CD8-positive, alpha-beta memory T cell (primary cell): ENCODE data around the gene HSD17B2. TPM values are rescaled to one million over a fixed set of nuclear protein-coding genes. Genes with fewer than 3 reads are reported as not detected.
A peak's percentile ranks its signal among the peaks of the same experiment; 100 is the strongest.

ENCODE experiments used
- CTCF ChIA-PET: fragments of 350-600 bp; sonication (Branson Sonifier 250); formaldehyde crosslinking; loops from one replicate; lab custom pipeline; 2021; ENCODE audit warnings: antibody characterized with exemption; lab: Charles Lee
- POLR2A ChIA-PET: fragments of 350-600 bp; sonication (Branson Sonifier 250); formaldehyde crosslinking; loops from one replicate; lab custom pipeline; 2021; ENCODE audit warnings: antibody characterized with exemption; lab: Charles Lee
- DNase-seq, 5 donors: peaks; one replicate each; pipeline versions ENCODE4 v3.0.0 to v3.0.0-alpha.2; 2020 to 2022; ENCODE audit warnings: mixed read lengths in 1 of 5
- H3K27ac ChIP-seq: one replicate; pipeline ENCODE4 v1.7.0; 2013; ENCODE audit warnings: low read depth, mild to moderate bottlenecking, low read length, moderate library complexity
- H3K27me3 ChIP-seq: 2 replicates; pipeline ENCODE4 v1.7.0; 2013; ENCODE audit warnings: low read length, mild to moderate bottlenecking; ENCODE audit not compliant: insufficient read depth, poor library complexity, severe bottlenecking
- H3K36me3 ChIP-seq: 2 replicates; pipeline ENCODE4 v1.7.0; 2013; ENCODE audit warnings: mild to moderate bottlenecking, low read length, moderate library complexity; ENCODE audit not compliant: insufficient read depth
- H3K4me1 ChIP-seq: 2 replicates; pipeline ENCODE4 v1.7.0; 2013; ENCODE audit warnings: mild to moderate bottlenecking, low read length, moderate library complexity; ENCODE audit not compliant: insufficient read depth
- H3K4me3 ChIP-seq: 2 replicates; pipeline ENCODE4 v1.7.0; 2013; ENCODE audit warnings: mild to moderate bottlenecking, low read length
- H3K9me3 ChIP-seq: 2 replicates; pipeline ENCODE4 v1.7.0; 2013; ENCODE audit warnings: mild to moderate bottlenecking, low read length
- H3K27ac Mint-ChIP-seq, 8 donors: one replicate each; pipeline ENCODE4 v1.8.0; 2020 to 2021; ENCODE audit warnings: mixed read lengths in 8 of 8, mild to moderate bottlenecking in 6 of 8, inconsistent platforms in 3 of 8, moderate library complexity in 3 of 8
- H3K27me3 Mint-ChIP-seq, 2 donors: one replicate each; pipeline ENCODE4 v1.8.0; 2020 to 2021; ENCODE audit warnings: mixed read lengths in 2 of 2, mild to moderate bottlenecking in 1 of 2, moderate library complexity in 1 of 2
- H3K36me3 Mint-ChIP-seq, 3 donors: one replicate each; pipeline ENCODE4 v1.8.0; 2020 to 2021; ENCODE audit warnings: mixed read lengths in 3 of 3, inconsistent platforms in 1 of 3, mild to moderate bottlenecking in 1 of 3
- H3K4me1 Mint-ChIP-seq, 3 donors: one replicate each; pipeline ENCODE4 v1.8.0; 2020 to 2021; ENCODE audit warnings: mixed read lengths in 3 of 3, inconsistent platforms in 1 of 3, mild to moderate bottlenecking in 1 of 3
- H3K4me3 Mint-ChIP-seq, 7 donors: one replicate each; pipeline ENCODE4 v1.8.0; 2020 to 2021; ENCODE audit warnings: mixed read lengths in 7 of 7, mild to moderate bottlenecking in 6 of 7, moderate library complexity in 4 of 7, inconsistent platforms in 2 of 7
- H3K9me3 Mint-ChIP-seq, 5 donors: one replicate each; pipeline ENCODE4 v1.8.0; 2020 to 2022; ENCODE audit warnings: mixed read lengths in 5 of 5, mild to moderate bottlenecking in 3 of 5, moderate library complexity in 2 of 5, inconsistent platforms in 1 of 5
- polyA plus RNA-seq: library from polyadenylated mRNA; unstranded; fragments of 300-500 nt; fragmentation: Illumina TruSeq; gene quantifications from one replicate; pipeline ENCODE4 v1.2.3, GENCODE V29; 2021
- total RNA-seq, 2 experiments: library from RNA; stranded (reverse); gene quantifications; one replicate each; pipeline ENCODE4 v1.2.3, GENCODE V29; 2021

The HSD17B2 gene
- total and polyA plus RNA-seq, 3 experiments from 2014 or later, result 0.03 TPM; not detected in 2

DNA sequence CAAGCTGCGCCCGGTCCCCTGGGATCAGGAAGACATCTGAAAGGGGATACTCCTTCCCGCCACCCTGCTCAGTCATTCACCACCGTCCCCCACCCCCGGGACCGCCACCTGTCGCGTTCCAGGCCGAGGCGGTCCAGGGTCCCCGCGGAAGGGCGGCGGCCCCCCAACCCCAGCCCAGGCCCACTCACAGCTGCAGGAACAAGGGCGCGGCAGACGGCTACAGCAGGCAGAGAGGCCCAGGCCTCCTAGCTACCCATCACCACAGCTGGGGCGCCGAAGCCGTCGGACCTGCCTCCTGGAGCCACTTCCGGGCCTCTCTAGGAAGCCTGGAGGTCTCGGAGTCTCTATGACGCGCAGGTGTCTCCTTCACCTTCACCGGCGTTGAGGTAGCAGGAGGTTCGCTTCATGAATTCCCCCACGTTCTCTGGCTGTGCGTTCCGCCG lies 23.8 kb upstream of the HSD17B2 start, which contains the start of gene SDR42E1:
SDR42E1 (minus strand) TSS at position 272 of the 443 bp plus-strand sequence. CDS start 10,612 bp downstream, outside the sequence.
- peaks cover 8 to 20% (median 16%) of the 10 kb centered on the region in 3 donors for H3K36me3 Mint-ChIP-seq
- peaks cover 10 to 28% of the 10 kb centered on the region in 2 donors for H3K27me3 Mint-ChIP-seq

DNA sequence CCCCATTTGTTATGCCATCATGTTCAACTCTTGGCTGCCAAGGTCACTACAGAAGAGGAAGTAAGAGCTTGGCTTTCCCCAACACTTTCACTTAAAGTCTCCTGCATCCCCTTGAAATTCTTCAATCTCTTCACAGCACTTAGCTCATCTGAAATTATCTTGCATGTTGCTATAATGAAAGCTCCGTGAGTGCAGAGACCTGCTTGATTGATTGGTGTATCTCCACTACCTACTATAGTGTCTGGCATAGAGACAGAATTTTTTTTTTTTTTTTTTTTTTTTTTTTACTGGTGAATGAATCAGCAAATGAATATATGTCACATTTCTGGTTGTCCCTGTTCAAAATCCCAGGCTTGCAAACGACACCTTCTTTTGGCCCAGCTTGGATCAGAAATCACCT lies 21.9 kb upstream of the HSD17B2 start:
- no peak overlapping the region for H3K27ac Mint-ChIP-seq
- H3K27me3 ChIP-seq, result peaks cover 2% of the 10 kb centered on the region
- POLR2A ChIA-PET, result no interaction called here

More for the DNA sequence above, 23.8 kb upstream of the HSD17B2 start, which contains the start of gene SDR42E1:
- peak; percentile 37 to 76 (median 61) for DNase-seq
- Histone ChIP-seq H3K9me3 (no peaks in the 10 kb centered on the region), H3K4me1 (peaks cover 9% of the 10 kb centered on the region), H3K4me3 (peak within 1 kb of the TSS; percentile 61), H3K27ac (no peak within 1 kb of the TSS), H3K36me3 (no peaks in the 10 kb centered on the region), H3K27me3 (no peaks in the 10 kb centered on the region)
- CTCF ChIA-PET, result no interaction called here
- POLR2A ChIA-PET, result no interaction called here
- Mint-ChIP-seq H3K4me3 (peak within 1 kb of the TSS; percentile 85 to 93 (median 90)), H3K27ac (peak within 1 kb of the TSS; percentile 16 to 93 (median 80)), H3K9me3 (peaks cover 0 to 20% (median 17%) of the 10 kb centered on the region in 5 donors), H3K4me1 (peaks cover 17 to 33% (median 19%) of the 10 kb centered on the region in 3 donors)

DNA sequence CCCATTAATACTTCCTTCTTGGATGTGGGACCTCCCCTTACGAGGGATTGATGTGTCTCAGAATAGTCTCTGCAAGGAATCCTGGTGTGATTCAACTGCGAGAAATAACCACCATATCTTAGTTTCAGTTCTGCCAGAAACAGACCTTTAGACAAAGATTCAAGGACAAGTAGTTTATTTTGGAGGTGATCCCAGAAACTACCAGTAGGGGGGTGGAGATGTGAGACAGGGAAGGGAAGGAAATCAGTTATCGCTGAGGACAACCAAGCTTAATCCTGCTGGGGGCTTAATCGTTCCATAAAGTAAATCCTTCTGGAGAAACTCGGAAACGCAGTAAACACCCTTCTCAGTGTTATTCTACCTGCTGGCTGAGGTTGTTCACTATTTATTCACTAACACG lies 18.8 kb upstream of the HSD17B2 start:
- Mint-ChIP-seq H3K4me3 (no peak overlapping the region), H3K36me3 (peaks cover 2 to 8% (median 2%) of the 10 kb centered on the region in 3 donors), H3K9me3 (peaks cover 0 to 8% (median 2%) of the 10 kb centered on the region in 5 donors), H3K27me3 (peaks cover 10 to 64% of the 10 kb centered on the region in 2 donors), H3K27ac (no peak overlapping the region), H3K4me1 (peaks cover 7 to 10% (median 9%) of the 10 kb centered on the region in 3 donors)
- POLR2A ChIA-PET, result no interaction called here
- no peak overlapping the region for H3K4me3 ChIP-seq
- peaks cover 5% of the 10 kb centered on the region for H3K27me3 ChIP-seq
- H3K9me3 ChIP-seq, result no peaks in the 10 kb centered on the region
- H3K27ac ChIP-seq, result no peak overlapping the region
- CTCF ChIA-PET, result no interaction called here
- H3K36me3 ChIP-seq, result no peaks in the 10 kb centered on the region
- no peak for DNase-seq
- no peaks in the 10 kb centered on the region for H3K4me1 ChIP-seq

More for the DNA sequence above, 21.9 kb upstream of the HSD17B2 start:
- Histone ChIP-seq H3K9me3 (no peaks in the 10 kb centered on the region), H3K36me3 (no peaks in the 10 kb centered on the region), H3K4me3 (no peak overlapping the region), H3K4me1 (peaks cover 9% of the 10 kb centered on the region), H3K27ac (no peak overlapping the region)
- peaks cover 6 to 13% (median 10%) of the 10 kb centered on the region in 3 donors for H3K36me3 Mint-ChIP-seq
- peak overlapping the region in 3 of 7 donors; percentile 16 to 89 (median 38) for H3K4me3 Mint-ChIP-seq
- H3K4me1 Mint-ChIP-seq, result peaks cover 17 to 28% (median 18%) of the 10 kb centered on the region in 3 donors
- DNase-seq, result no peak
- peaks cover 0 to 17% (median 16%) of the 10 kb centered on the region in 5 donors for H3K9me3 Mint-ChIP-seq
- peaks cover 10 to 42% of the 10 kb centered on the region in 2 donors for H3K27me3 Mint-ChIP-seq
- CTCF ChIA-PET, result no interaction called here

DNA sequence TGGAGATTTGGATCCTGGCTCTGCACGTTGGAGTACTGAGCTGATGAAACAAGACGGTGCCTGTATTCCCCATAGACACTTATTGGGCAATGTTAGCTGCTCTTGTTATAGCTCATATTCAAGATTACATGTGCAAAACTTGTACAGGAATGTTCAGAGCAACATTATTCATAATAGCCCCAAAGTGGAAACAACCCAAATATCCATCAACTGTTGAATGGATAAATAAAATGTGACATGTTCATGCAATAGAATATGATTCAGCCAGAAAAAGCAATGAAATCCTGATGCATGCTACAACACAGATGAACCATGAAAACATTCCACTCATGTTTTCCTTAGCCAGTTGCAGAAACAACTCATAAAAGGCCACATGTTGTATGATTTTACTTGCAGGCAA lies 18.1 kb upstream of the HSD17B2 start:
- H3K27ac ChIP-seq, result no peak overlapping the region
- H3K27me3 Mint-ChIP-seq, result peaks cover 10 to 62% of the 10 kb centered on the region in 2 donors
- no peaks in the 10 kb centered on the region for H3K4me1 ChIP-seq
- H3K4me3 Mint-ChIP-seq, result no peak overlapping the region
- ChIA-PET POLR2A (no interaction called here), CTCF (no interaction called here)
- no peaks in the 10 kb centered on the region for H3K9me3 ChIP-seq
- no peak overlapping the region for H3K27ac Mint-ChIP-seq
- no peak overlapping the region for H3K4me3 ChIP-seq
- H3K4me1 Mint-ChIP-seq, result peaks cover 2 to 3% (median 3%) of the 10 kb centered on the region in 3 donors
- peaks cover 5% of the 10 kb centered on the region for H3K27me3 ChIP-seq
- peaks cover 0 to 8% (median 0%) of the 10 kb centered on the region in 5 donors for H3K9me3 Mint-ChIP-seq
- DNase-seq, result no peak
- H3K36me3 Mint-ChIP-seq, result peaks cover 0 to 4% (median 0%) of the 10 kb centered on the region in 3 donors
- H3K36me3 ChIP-seq, result no peaks in the 10 kb centered on the region

DNA sequence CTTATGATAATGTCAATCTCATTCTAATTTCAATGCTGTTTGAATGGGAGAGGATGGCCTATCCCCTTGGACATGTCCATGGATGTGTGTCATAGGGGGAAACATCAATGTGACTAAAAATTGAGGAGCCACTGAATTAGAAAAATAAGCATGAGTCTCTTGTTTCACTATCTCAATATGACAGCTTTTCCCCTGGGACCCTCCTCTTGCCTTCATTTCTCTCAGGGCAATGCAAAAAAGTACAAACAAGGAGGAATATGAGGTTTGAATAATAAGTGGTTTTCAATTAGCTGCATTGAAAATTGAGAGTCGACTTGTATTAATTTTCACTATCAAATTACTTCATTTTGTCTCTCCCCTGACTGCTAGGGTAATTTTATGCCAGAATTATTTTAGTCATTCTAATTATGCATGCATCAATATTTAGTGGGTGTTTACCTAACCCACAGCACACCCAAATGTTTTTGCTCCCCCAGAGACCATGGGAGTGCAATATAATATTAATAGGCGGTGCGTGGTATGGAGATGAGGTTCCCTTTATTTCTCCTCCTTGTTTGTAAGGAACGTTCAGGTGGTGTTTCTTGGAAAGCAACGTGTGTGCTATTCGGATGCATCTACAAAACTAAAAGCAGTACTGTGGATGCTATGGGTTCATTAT lies 17.0 kb upstream of the HSD17B2 start:
- H3K4me3 ChIP-seq, result no peak overlapping the region
- H3K4me1 Mint-ChIP-seq, result no peaks in the 10 kb centered on the region
- H3K4me3 Mint-ChIP-seq, result no peak overlapping the region
- H3K9me3 ChIP-seq, result no peaks in the 10 kb centered on the region
- no peaks in the 10 kb centered on the region for H3K4me1 ChIP-seq
- peaks cover 4 to 51% of the 10 kb centered on the region in 2 donors for H3K27me3 Mint-ChIP-seq
- no peak overlapping the region for H3K27ac Mint-ChIP-seq
- no peak overlapping the region for H3K27ac ChIP-seq
- peaks cover 0 to 1% (median 0%) of the 10 kb centered on the region in 3 donors for H3K36me3 Mint-ChIP-seq
- peaks cover 0 to 8% (median 0%) of the 10 kb centered on the region in 5 donors for H3K9me3 Mint-ChIP-seq
- ChIA-PET CTCF (no interaction called here), POLR2A (no interaction called here)
- peaks cover 5% of the 10 kb centered on the region for H3K27me3 ChIP-seq
- H3K36me3 ChIP-seq, result no peaks in the 10 kb centered on the region
- DNase-seq, result no peak

DNA sequence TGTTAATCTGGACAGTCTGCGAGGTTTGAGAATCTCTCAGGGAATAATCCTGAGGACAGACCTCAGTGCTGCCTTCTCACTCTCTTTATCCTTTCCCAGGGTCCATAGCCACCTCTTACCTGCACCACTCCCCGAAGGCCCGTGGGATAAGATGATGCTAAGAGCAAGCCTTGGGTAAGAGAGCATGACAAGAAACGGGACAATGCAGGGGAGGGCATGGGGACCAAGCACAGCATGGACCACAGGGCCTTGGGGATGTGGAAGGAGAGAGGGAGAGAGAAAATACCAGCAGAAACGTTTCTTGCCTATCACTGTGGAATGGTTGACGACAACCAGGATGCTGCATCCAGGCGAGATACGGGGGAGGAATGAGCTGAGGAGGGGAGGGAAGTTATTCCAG lies 15.5 kb upstream of the HSD17B2 start:
- no peaks in the 10 kb centered on the region for H3K36me3 ChIP-seq
- H3K4me1 ChIP-seq, result no peaks in the 10 kb centered on the region
- CTCF ChIA-PET, result no interaction called here
- no peak overlapping the region for H3K27ac ChIP-seq
- no peak overlapping the region for H3K4me3 ChIP-seq
- H3K4me3 Mint-ChIP-seq, result no peak overlapping the region
- no peaks in the 10 kb centered on the region for H3K9me3 ChIP-seq
- no peaks in the 10 kb centered on the region for H3K4me1 Mint-ChIP-seq
- DNase-seq, result no peak
- H3K27me3 ChIP-seq, result peaks cover 5% of the 10 kb centered on the region
- peaks cover 0 to 8% (median 0%) of the 10 kb centered on the region in 5 donors for H3K9me3 Mint-ChIP-seq
- peaks cover 9 to 66% of the 10 kb centered on the region in 2 donors for H3K27me3 Mint-ChIP-seq
- H3K36me3 Mint-ChIP-seq, result no peaks in the 10 kb centered on the region
- POLR2A ChIA-PET, result no interaction called here
- no peak overlapping the region for H3K27ac Mint-ChIP-seq

DNA sequence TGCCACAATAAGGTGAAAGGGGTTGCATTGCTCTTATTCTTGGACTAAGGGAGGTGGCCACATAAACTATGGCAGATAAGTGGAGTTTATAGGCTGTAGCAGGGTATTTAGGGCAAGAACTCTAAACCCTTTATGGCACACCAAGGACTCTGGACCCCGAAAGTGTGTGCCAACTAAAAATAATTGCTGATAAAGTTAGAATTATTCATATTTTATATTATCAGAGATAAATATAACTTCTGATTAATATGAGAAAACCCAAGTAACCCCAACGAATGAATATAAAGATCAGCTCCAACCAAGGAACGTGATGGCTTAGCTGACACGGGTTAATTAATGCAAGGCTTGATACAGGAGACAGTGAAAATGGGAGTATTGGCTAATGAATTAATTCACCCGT lies 15.0 kb upstream of the HSD17B2 start:
- no peak overlapping the region for H3K4me3 ChIP-seq
- ChIA-PET CTCF (no interaction called here), POLR2A (no interaction called here)
- H3K4me1 ChIP-seq, result no peaks in the 10 kb centered on the region
- no peaks in the 10 kb centered on the region for H3K36me3 ChIP-seq
- Mint-ChIP-seq H3K4me3 (no peak overlapping the region), H3K4me1 (no peaks in the 10 kb centered on the region), H3K27ac (no peak overlapping the region), H3K9me3 (peaks cover 0 to 4% (median 0%) of the 10 kb centered on the region in 5 donors), H3K36me3 (no peaks in the 10 kb centered on the region), H3K27me3 (peaks cover 9 to 63% of the 10 kb centered on the region in 2 donors)
- DNase-seq, result no peak
- H3K27me3 ChIP-seq, result peaks cover 5% of the 10 kb centered on the region
- no peaks in the 10 kb centered on the region for H3K9me3 ChIP-seq
- H3K27ac ChIP-seq, result no peak overlapping the region

DNA sequence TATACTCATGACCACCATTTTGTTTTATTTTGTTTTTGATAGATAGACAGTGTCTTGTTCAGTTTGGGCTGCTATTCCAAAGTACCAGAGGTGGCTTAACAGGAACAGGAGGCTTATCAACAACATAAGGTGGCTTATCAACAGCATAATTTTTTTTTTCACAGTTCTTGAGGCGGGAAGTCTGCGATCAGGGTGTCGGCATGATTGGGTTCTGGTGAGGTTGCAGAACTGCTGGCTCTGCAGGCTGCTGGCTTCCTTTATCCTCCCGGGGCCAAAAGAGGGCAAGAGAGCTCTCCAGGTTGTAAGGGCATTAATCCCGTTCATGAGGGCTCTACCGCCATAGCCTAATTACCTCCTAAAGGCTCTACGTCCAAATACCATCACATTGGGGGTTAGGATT lies 11.8 kb upstream of the HSD17B2 start:
- no peaks in the 10 kb centered on the region for H3K9me3 ChIP-seq

More for the DNA sequence above, 11.8 kb upstream of the HSD17B2 start:
- Mint-ChIP-seq H3K9me3 (no peaks in the 10 kb centered on the region), H3K36me3 (no peaks in the 10 kb centered on the region), H3K4me1 (no peaks in the 10 kb centered on the region), H3K27me3 (peaks cover 9 to 53% of the 10 kb centered on the region in 2 donors), H3K4me3 (no peak overlapping the region), H3K27ac (no peak overlapping the region)
- DNase-seq, result no peak
- ChIA-PET CTCF (no interaction called here), POLR2A (interaction anchor here (0.7 kb wide), 1 partner anchor 1363 kb away, joined by 4 read pairs; no protein-coding TSS in a partner anchor)
- Histone ChIP-seq H3K4me1 (no peaks in the 10 kb centered on the region), H3K36me3 (no peaks in the 10 kb centered on the region), H3K27me3 (peaks cover 2% of the 10 kb centered on the region), H3K4me3 (no peak overlapping the region), H3K27ac (no peak overlapping the region)
